ENCODE measurements around the gene PDCD1. TPM values are rescaled to one million over a fixed set of nuclear protein-coding genes. Genes with fewer than 3 reads are reported as not detected.

Gene PDCD1
- total RNA-seq, 1 experiment from 2014 or later, result not detected

DNA sequence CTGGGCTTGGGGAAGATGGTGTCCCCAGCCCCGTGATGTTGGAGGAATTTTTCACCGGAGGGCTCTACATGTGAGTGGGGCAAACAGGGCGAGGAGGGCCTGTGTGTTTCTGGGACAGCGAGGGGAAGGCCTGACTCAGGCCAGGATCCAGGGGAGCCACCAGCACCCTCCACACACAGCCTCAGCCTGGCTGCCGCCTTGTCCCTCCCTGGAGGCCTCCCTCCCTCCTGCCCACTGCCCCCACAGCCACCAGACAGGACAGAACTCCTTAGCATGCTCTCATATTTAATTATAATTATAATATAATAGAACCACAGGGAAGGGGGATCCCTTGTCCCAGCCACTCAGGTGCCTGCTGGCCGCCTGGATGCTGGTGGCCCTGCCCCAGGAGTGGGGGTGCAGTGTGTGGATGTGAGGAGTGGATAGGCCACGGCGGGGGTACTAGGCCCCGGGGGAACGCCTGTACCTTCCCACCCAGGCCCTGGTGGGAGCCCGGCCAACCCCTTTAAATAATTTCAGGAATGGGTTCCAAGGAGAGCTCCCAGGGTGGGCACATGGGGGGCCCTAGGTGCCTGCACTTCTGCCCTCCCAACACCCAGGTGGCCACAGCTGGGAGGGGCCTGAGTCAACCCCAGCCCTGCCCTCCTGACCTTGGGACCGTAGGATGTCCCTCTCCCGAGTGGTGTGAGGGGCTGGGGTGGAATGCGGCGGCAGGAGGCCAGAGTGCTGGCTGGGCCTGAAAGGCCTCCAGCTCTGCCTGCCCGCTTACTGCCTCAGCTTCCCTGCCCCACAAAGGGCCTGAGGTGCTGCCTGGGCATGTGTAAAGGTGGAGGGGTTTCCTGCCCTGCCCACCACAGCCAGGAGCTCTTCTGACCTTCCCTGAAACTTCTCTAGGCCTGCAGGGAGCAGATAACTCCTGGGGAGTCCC lies 8.8 kb downstream of the PDCD1 start:
- DNase-seq, result no peak

DNA sequence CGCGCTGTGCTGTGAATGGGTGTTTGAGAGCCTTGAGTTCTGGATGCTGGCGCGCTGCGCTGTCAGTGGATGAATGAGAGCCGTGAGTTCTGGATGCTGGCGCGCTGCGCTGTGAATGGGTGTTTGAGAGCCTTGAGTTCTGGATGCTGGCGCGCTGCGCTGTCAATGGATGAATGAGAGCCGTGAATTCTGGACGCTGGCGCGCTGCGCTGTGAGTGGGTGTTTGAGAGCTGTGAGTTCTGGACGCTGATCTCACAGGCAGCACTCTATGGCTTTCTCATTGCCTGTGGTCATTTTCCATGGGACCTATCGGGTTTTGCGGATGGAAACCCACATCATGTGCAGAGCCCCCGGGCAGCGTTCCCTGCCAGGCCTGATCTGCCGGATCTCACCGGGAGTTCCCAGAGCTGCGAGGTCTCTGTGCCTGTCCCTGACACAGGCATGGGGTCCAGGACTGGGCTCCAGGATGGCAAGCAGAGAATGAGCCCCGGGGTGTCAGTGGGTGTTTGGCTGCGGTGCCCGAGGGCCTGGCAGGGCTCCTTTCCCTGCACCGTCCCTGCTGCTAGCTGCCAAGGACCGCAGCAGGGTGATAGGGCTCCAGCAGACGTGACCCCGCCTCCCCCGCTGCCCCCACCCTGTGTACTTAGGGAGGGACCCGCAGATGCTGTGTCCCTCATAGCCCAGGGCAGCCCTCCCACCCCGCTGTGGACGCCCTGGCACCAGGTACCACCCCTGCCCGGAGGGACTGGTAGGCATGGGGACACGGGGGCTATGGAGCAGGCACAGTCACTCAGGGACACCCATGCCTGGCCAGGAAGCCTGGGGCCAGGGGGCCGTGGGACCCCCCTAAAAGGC lies 9.7 kb downstream of the PDCD1 start:
- no peak for DNase-seq
- no TSS peak for BruUV-seq (replicated peaks)

More for the DNA sequence above, 8.8 kb downstream of the PDCD1 start:
- no peak overlapping the region for H2AFZ ChIP-seq (ENCODE audit: low read length)
- no peaks in the 10 kb centered on the region for H3K9me3 ChIP-seq (ENCODE audit: low read length)
- H4K20me1 ChIP-seq (ENCODE audit: low read length), result no peaks in the 10 kb centered on the region
- H3K27me3 ChIP-seq (ENCODE audit: low read length), result no peaks in the 10 kb centered on the region
- POLR2A ChIA-PET (ENCODE audit: unreplicated experiment), result interaction anchor here (0.5 kb wide), 1 partner anchor 87 kb away, joined by 3 read pairs; no protein-coding TSS in a partner anchor
- no TSS peak for BruUV-seq (replicated peaks)
- H3F3A ChIP-seq (ENCODE audit: low read length, unreplicated experiment), result no peaks in the 10 kb centered on the region
- H3K9me2 ChIP-seq (replicated peaks; ENCODE audit: low read length), result no peaks in the 10 kb centered on the region
- no peak overlapping the region for H3K4me3 ChIP-seq (ENCODE audit: low read length)
- TF ChIP-seq, protein P1, sequence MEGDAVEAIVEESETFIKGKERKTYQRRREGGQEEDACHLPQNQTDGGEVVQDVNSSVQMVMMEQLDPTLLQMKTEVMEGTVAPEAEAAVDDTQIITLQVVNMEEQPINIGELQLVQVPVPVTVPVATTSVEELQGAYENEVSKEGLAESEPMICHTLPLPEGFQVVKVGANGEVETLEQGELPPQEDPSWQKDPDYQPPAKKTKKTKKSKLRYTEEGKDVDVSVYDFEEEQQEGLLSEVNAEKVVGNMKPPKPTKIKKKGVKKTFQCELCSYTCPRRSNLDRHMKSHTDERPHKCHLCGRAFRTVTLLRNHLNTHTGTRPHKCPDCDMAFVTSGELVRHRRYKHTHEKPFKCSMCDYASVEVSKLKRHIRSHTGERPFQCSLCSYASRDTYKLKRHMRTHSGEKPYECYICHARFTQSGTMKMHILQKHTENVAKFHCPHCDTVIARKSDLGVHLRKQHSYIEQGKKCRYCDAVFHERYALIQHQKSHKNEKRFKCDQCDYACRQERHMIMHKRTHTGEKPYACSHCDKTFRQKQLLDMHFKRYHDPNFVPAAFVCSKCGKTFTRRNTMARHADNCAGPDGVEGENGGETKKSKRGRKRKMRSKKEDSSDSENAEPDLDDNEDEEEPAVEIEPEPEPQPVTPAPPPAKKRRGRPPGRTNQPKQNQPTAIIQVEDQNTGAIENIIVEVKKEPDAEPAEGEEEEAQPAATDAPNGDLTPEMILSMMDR (conservative IDR thresholded peaks at IDR 0.05; ENCODE audit: low read depth, low read length), result no peak
- CTCF ChIA-PET, result no interaction called here
- no peaks in the 10 kb centered on the region for H3K79me2 ChIP-seq (ENCODE audit: low read length)
- no peak overlapping the region for H3K4me2 ChIP-seq (ENCODE audit: low read length)
- no peak for ATAC-seq
- H3K27ac ChIP-seq (ENCODE audit: low read length), result no peak overlapping the region
- H3K36me3 ChIP-seq (ENCODE audit: low read depth, low read length), result no peaks in the 10 kb centered on the region
- intact Hi-C loops (cut with micrococcal nuclease), result no loop called here
- no peak overlapping the region for H3K9ac ChIP-seq (ENCODE audit: low read length)
- H3K4me1 ChIP-seq (ENCODE audit: insufficient read depth, low read length), result no peaks in the 10 kb centered on the region; the same call in 1 of the 2 replicates

More for the DNA sequence above, 9.7 kb downstream of the PDCD1 start:
- H3F3A ChIP-seq (ENCODE audit: low read length, unreplicated experiment), result no peaks in the 10 kb centered on the region
- ChIA-PET POLR2A (ENCODE audit: unreplicated experiment) (no interaction called here), CTCF (no interaction called here)
- ATAC-seq, result no peak
- TF ChIP-seq EZH2phosphoT487 (IDR thresholded peaks at IDR 0.05; ENCODE audit: borderline replicate concordance, low read length), result no peak
- no peak for TF ChIP-seq EZH2 (IDR thresholded peaks at IDR 0.05; ENCODE audit: low read length, unreplicated experiment)
- TF ChIP-seq, protein P1 (conservative IDR thresholded peaks at IDR 0.05; ENCODE audit: low read depth, low read length), result no peak
- no peak overlapping the region for H3K9ac ChIP-seq (ENCODE audit: low read length)
- no peaks in the 10 kb centered on the region for H3K27me3 ChIP-seq (ENCODE audit: low read length)
- no peaks in the 10 kb centered on the region for H4K20me1 ChIP-seq (ENCODE audit: low read length)
- H2AFZ ChIP-seq (ENCODE audit: low read length), result no peak overlapping the region
- no peaks in the 10 kb centered on the region; the same call in 1 of the 2 replicates for H3K4me1 ChIP-seq (ENCODE audit: insufficient read depth, low read length)
- H3K36me3 ChIP-seq (ENCODE audit: low read depth, low read length), result no peaks in the 10 kb centered on the region
- intact Hi-C loops (cut with micrococcal nuclease), result no loop called here
- no peak overlapping the region for H3K4me3 ChIP-seq (ENCODE audit: low read length)
- no peaks in the 10 kb centered on the region for H3K9me2 ChIP-seq (replicated peaks; ENCODE audit: low read length)
- H3K9me3 ChIP-seq (ENCODE audit: low read length), result no peaks in the 10 kb centered on the region
- H3K4me2 ChIP-seq (ENCODE audit: low read length), result no peak overlapping the region
- no peaks in the 10 kb centered on the region for H3K79me2 ChIP-seq (ENCODE audit: low read length)
- H3K27ac ChIP-seq (ENCODE audit: low read length), result no peak overlapping the region

All from PC-3 (cell line).